Measurements from ENCODE around the gene ODAD2. TPM values are rescaled to one million over a fixed set of nuclear protein-coding genes. Genes with fewer than 3 reads are reported as not detected.

Gene ODAD2
- total and polyA plus RNA-seq, 12 donors = 0.41 to 1.7 (median 1.0) TPM; not detected in 5

- ATAC-seq (no peak), DNase-seq (no peak)
- Histone ChIP-seq H3K27me3 (no peaks in the 10 kb centered on the region), H3K4me3 (no peak overlapping the region), H3K4me1 (peaks cover 0 to 4% (median 0%) of the 10 kb centered on the region in 9 donors), H3K36me3 (no peaks in the 10 kb centered on the region), H3K9me3 (peaks cover 0 to 3% (median 0%) of the 10 kb centered on the region in 11 donors), H3K27ac (no peak overlapping the region)
- 56 to 64% methylated on average over 8 of the region's 8 CpGs for WGBS, 2 donors
- TF ChIP-seq, protein P1, sequence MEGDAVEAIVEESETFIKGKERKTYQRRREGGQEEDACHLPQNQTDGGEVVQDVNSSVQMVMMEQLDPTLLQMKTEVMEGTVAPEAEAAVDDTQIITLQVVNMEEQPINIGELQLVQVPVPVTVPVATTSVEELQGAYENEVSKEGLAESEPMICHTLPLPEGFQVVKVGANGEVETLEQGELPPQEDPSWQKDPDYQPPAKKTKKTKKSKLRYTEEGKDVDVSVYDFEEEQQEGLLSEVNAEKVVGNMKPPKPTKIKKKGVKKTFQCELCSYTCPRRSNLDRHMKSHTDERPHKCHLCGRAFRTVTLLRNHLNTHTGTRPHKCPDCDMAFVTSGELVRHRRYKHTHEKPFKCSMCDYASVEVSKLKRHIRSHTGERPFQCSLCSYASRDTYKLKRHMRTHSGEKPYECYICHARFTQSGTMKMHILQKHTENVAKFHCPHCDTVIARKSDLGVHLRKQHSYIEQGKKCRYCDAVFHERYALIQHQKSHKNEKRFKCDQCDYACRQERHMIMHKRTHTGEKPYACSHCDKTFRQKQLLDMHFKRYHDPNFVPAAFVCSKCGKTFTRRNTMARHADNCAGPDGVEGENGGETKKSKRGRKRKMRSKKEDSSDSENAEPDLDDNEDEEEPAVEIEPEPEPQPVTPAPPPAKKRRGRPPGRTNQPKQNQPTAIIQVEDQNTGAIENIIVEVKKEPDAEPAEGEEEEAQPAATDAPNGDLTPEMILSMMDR (IDR thresholded peaks at IDR 0.05) = no peak
- intact Hi-C loops (cut with DNase I) = no loop called here
Observed at GRCh38 chr10:27838901-27839300, 160.0 kb downstream of the ODAD2 start.

- 43 to 55% methylated on average over 4 of the region's 4 CpGs for WGBS, 2 donors
- DNase-seq = no peak
- no peaks in the 10 kb centered on the region for H3K36me3 ChIP-seq
- H3K27ac ChIP-seq = no peak overlapping the region
- no peak for ATAC-seq
- peaks cover 0 to 3% (median 0%) of the 10 kb centered on the region in 11 donors for H3K9me3 ChIP-seq
- no peaks in the 10 kb centered on the region for H3K27me3 ChIP-seq
- peaks cover 0 to 4% (median 0%) of the 10 kb centered on the region in 9 donors for H3K4me1 ChIP-seq
- H3K4me3 ChIP-seq = no peak overlapping the region
- TF ChIP-seq, protein P1 (IDR thresholded peaks at IDR 0.05) = no peak
- intact Hi-C loops (cut with DNase I) = no loop called here
Observed at GRCh38 chr10:27838361-27838760, 160.5 kb downstream of the ODAD2 start.

DNA sequence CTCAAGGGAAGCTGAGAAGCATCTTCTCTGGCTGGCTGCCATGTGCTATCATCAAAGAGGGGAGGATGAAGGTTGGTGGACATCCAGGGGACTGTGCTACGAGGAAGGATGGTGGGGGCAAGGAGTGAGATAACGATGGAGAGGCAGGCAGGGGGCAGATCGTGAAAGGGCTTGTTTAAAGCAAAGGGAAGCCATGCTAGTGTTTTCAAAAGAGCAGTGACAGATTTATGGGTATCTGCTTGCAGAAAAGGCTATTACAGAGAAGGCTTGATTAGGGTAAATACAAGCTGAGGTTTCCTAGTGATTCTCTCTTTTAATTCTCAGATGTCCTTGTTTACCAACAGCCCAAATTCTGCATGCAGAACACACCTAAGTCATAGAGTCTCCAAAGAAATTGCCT is 164.4 kb downstream of the ODAD2 start:
- WGBS, 2 donors = 29 to 39% methylated on average over 3 of the region's 3 CpGs
- TF ChIP-seq, protein P1 (IDR thresholded peaks at IDR 0.05) = no peak
- intact Hi-C loops (cut with DNase I) = no loop called here
- Histone ChIP-seq H3K27me3 (no peaks in the 10 kb centered on the region), H3K4me3 (no peak overlapping the region), H3K9me3 (no peaks in the 10 kb centered on the region), H3K4me1 (peaks cover 0 to 4% (median 0%) of the 10 kb centered on the region in 9 donors), H3K36me3 (no peaks in the 10 kb centered on the region), H3K27ac (no peak overlapping the region)
- DNase-seq = no peak
- ATAC-seq = no peak

- ATAC-seq (no peak), DNase-seq (no peak)
- no peak overlapping the region for H3K4me3 ChIP-seq
- no peaks in the 10 kb centered on the region for H3K36me3 ChIP-seq
- TF ChIP-seq, protein P1 (IDR thresholded peaks at IDR 0.05) = no peak
- H3K27ac ChIP-seq = no peak overlapping the region
- H3K27me3 ChIP-seq = no peaks in the 10 kb centered on the region
- WGBS, 2 donors = 80 to 87% methylated on average over 6 of the region's 6 CpGs
- intact Hi-C loops (cut with DNase I) = no loop called here
- H3K9me3 ChIP-seq = no peaks in the 10 kb centered on the region
- peaks cover 0 to 4% (median 0%) of the 10 kb centered on the region in 9 donors for H3K4me1 ChIP-seq
Observed at GRCh38 chr10:27833792-27834191, 165.1 kb downstream of the ODAD2 start.

Data from heart right ventricle (tissue), 16 donors.